Measurements from ENCODE around the gene VKORC1L1.

- TF ChIP-seq RARB (CRISPR knock-in tag; IDR thresholded peaks at IDR 0.05) (no peak), ZFP30 (CRISPR knock-in tag; IDR thresholded peaks at IDR 0.05) (no peak)
Observed at GRCh38 chr7:65976659-65977196, 103.9 kb downstream of the VKORC1L1 start.

Data from SK-N-SH treated with all-trans-retinoic acid at 6 μM for 48 hours (cell line).